GOT3 (cell line): ENCODE data around the gene TTC9.

Experiments
- DNase-seq: peaks from one replicate; lab custom pipeline; 2025; ENCODE audit warnings: mixed read lengths; lab: John Stamatoyannopoulos, UW

The TTC9 gene

DNA sequence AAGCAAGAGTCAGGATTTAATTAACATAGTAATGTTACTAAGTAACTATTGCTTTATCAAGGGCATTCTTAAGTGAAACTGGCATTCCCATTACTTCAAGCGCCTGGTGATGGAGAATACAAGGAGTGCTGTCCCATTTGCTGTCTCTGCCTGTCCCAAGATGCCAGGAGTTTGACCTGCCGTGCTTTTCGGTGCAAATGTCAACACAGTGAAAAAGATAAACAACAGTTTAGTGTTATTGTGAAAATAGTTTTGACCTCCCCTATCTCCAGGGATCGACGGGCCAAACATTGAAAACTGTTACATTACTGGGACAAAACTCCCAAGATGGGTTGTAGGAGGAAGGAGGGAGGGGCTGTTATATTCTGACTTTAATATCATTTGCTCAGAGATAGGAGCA is 74.8 kb downstream of the TTC9 start:
- DNase-seq, result no peak

DNA sequence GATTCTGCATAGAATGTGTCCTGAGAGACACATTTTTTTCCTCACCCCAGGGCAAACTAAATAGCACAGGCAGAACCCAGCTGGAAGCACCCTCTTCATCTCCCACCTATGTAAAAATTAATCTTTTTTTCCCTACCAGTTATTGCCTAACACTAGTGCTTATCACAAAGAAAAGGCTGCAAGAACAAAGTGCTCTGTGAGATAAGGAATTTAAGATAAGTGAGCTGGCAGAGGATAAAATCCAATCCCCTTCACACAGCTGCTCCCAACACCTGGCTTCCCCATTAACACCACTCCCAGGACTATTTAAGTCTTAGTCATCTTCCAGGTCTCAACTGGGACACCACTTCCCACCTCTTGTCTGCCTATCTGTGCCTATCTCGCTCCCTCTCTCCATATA is 75.2 kb downstream of the TTC9 start:
- no peak for DNase-seq

DNA sequence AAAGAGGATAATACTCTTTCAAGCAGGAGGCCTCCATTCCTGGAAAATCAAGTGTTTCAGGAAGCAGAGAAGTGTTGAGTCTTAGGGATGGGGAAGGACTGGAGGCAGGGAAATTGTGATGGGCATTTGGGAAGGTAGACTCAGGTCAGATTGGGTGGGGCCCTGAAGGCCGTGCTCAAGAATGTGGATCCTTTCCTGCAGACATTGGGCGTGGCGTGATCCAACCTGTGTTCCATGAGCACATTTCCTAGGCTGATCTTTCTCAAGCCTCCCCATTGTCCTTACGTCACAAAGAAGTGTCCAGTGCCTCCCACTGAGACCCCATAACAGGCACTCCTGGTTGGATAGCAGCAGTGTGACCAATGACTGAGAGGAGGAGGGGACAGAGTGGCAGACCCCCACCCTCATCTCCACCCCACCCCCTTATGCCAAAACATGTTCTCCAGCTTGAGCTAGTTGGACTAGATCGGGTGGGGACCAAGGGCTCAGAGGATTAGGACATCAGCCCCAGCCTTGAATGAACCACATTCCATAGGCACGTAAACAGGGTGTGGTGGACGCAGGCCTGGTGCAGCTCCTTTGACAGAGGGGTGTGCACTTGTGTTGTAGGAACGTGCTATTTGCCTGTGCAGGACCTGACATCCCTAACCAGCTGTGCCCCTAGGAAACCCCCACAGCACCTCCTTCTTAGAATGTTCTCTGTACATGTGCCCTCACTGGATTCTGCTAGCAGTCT is 76.8 kb downstream of the TTC9 start:
- no peak for DNase-seq

DNA sequence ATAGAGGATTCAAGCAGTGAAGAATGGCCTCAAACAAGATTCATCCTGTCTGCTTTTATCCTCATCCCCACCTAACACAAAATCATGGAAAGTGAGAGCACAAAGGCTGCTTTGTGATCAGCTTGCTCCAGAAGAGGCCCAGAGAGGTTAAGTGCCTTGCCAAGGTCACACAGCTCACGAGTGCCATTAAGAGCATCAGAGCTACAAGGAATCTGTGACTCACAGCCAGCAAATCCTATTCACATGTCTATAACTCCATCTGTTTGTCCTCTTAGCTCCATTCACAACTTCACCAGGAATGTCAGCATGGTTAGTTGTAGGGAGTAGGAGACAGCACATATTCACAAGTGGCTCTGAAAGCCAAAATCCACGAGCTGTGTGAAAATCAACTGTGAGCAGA is 79.8 kb downstream of the TTC9 start:
- DNase-seq, result no peak

DNA sequence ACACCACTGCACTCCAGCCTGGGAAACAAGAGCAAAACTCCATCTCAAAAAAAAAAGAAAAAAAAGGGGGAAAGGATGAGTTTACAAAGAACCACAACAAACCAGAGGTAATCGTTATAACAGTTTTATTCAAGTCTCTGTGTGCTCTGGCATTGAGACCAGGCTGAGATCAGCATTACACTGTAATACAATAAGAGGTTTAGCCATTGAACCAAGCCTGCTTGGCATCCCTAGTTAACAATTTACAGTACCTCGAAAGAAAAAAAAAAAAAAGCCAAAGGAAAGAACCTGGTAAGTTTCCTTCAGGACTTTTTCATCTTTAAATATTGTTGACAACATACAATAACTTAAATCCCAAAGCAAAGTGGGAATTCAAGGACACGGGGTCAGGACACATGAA is 80.7 kb downstream of the TTC9 start:
- no peak for DNase-seq

DNA sequence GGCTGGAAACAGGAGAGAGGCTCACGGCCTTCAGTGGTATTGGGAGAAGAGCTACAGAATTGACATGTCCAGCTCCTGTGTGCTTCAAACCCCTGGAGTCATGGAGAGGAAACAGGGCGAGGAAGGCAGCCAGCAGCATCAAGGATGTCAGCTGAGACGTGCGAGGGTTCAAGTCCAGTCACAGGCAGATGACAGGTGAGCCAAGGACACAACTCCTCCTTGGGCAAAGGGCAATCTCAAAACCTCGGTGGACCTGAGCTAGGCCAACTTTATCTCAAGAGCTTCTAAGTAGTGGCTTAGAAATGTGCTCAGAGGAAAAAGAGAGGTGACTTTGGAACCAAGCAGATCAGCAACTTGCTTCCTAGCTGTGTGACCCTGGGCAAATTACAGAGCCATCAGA is 81.6 kb downstream of the TTC9 start:
- no peak for DNase-seq

DNA sequence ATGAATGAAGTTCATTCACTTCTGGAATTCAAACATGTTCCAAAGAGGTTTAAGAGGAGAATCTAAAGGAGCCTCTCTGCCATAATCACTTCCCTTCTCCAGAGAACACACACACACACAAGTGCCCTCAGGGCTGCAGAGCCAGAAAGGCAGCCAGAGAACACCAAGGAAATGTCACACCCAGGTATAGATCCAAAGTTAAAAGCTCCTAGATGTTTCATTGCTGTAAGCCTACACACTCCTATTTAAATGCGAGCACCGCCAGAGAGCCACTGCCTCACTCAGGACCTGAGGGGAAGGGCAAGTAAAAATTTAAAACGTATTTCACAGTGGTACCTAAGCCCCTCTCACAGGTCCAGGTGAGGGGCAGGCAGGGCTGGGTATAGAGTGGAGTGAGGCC is 82.4 kb downstream of the TTC9 start:
- DNase-seq, result no peak

DNA sequence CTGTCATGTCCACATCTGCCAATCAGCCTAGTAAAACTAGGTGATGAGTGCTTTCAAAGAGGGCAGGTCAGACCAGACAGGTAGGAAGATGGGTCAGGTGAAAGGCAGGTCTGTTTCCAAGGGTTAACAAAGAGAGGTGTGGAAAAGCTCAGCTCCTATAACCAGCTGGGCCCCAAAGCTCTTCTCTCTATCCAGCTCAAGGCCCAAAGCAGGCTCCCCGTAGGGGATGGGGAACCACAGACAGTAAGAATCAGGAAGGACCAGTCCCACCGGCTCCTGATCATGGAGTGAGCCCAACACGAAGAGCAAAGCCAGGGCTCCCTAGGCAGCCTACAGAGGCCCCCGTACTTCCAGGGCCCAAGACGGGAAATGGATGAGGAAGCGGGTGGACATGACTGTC is 83.2 kb downstream of the TTC9 start:
- no peak for DNase-seq
